Testis (tissue), 2 donors: ENCODE data around the gene TNNT2.

Experiments used
- CTCF ChIP-seq, 3 experiments: fragments of 450-650 bp in 2 of 3; fragments of 200-600 bp in 1 of 3; sonication (generic) in 1 of 3; IDR thresholded peaks; one replicate each; pipeline ENCODE4 v1.5.1; 2016 to 2019; ENCODE audit warnings: antibody characterized with exemption in 3 of 3, mild to moderate bottlenecking in 2 of 3, moderate library complexity in 1 of 3
- POLR2A ChIP-seq: fragments of 450-650 bp; IDR thresholded peaks from one replicate; pipeline ENCODE4 v1.6.1; 2017; ENCODE audit warnings: antibody characterized with exemption, mild to moderate bottlenecking, moderate library complexity

DNA sequence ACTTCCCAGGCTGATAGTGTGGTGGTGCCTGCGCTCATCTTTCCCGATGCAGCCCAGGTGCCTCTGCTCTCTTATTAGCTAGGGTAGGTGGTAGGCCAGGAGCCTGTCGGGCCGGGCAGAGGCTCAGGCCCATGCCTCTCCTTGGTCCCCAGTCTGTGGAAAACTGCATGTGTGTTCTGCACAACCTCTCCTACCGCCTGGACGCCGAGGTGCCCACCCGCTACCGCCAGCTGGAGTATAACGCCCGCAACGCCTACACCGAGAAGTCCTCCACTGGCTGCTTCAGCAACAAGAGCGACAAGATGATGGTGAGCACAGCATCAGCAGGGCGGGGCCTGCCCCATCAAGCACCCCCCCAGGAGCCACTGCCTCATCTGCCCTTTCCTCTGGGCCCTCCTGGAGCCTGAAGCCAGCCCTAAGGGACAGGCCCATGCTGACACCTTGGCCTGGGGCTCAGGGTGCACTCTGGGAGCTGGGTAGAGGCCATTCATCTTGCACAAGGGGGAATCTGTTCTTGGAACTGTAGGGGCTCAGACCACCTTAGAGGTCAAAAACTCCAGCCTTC is 55.6 kb downstream of the TNNT2 start:
- TF ChIP-seq CTCF (IDR thresholded peaks at IDR 0.05) (no peak), POLR2A (no peak)
